Muscle of back (tissue), 11 donors: ENCODE results near the gene VTA1. TPM values are rescaled to one million over a fixed set of nuclear protein-coding genes. Genes with fewer than 3 reads are reported as not detected.
"Not testable (repeated sequence)": the region's sequence is repeated elsewhere in the genome, so short reads cannot be mapped to it uniquely, and the experiment has no call there.

Experiments
- DNase-seq, 3 donors: peaks; one replicate each; pipeline versions ENCODE4 v3.0.0 to v3.0.0-alpha.2; 2013
- polyA plus RNA-seq, 10 donors: library from polyadenylated mRNA; unstranded; fragments of 120-200 nt; gene quantifications; one replicate each; pipeline ENCODE4 v1.2.1, GENCODE V29; 2013; ENCODE audit not compliant: insufficient read length in 10 of 10

VTA1 gene
- polyA plus RNA-seq, 10 donors: 52.0 to 70.2 (median 58.8) TPM

- no peak for DNase-seq
Observed at GRCh38 chr6:142223938-142224337, 76.9 kb downstream of the VTA1 start.

GRCh38 chr6:142225115-142225514 lies 78.1 kb downstream of the VTA1 start:
- DNase-seq: no peak

- DNase-seq: no peak
Observed at GRCh38 chr6:142225552-142225951, 78.5 kb downstream of the VTA1 start.

DNA sequence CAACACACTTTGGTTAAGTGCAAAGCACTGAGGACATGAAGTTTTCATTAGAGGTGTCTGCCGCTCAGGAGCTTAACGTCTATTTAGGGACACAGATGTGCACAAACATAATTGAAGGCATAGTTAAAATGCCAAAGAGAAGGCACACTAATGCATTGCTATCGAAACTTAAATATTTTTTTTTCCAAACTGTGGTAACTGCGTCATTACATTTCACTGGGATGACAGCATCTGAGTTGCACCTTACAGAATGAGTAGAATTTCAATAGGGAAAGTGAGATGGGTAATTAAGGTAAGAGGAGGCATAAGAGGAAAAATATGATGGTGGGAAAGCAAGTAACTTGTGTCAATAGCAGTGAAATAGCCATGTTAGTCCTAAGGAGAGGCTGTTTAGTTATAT lies 79.7 kb downstream of the VTA1 start:
- no peak for DNase-seq

- not testable (repeated sequence) for DNase-seq
Observed at GRCh38 chr6:142229518-142230270, 82.6 kb downstream of the VTA1 start.

GRCh38 chr6:142232206-142233044 lies 85.4 kb downstream of the VTA1 start:
- DNase-seq: not testable (repeated sequence)

GRCh38 chr6:142233945-142234682 lies 87.1 kb downstream of the VTA1 start:
- DNase-seq: no peak

- peak in 2 of 3 donors; percentile 39 to 66 for DNase-seq
Observed at GRCh38 chr6:142235272-142235671, 88.2 kb downstream of the VTA1 start.

DNA sequence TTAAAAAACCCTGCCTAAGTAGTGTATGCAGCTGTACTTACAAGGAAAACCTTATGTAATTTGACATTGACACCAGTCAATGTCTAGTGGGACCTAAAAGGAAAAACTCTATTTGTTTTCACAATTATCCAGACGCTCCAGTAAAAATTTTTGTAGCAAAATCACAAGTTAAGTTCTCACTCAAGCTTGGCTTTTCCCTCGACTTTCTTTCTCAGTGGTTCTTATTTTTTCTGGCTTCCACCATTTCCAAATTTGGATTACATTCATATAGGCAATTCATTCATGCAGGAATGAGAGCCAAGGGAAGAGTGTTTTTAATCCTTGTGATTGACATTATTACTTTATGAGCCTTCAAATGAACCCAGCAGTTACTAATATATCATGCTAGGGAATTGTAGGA lies 88.7 kb downstream of the VTA1 start:
- DNase-seq: peak; percentile 61 to 81 (median 63)

DNA sequence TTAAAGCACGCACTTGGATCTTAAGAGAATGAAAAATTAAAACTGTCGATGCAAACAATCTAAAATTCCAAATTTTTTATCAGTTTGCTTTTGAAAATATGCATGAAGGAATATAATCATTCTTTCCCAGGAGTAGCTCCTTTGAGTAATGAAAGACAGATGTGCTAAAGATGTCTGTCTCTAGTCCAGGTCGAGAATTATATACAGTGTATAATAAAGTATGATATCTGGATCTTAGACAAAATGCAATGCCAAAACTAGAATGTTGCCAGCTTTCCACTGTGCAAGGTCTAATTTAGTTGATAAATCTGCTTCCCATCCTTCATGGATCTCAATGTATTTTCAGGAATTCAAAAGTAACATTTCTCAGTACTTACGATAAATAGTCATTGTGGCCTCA lies 89.6 kb downstream of the VTA1 start:
- peak; percentile 75 to 91 (median 86) for DNase-seq

DNA sequence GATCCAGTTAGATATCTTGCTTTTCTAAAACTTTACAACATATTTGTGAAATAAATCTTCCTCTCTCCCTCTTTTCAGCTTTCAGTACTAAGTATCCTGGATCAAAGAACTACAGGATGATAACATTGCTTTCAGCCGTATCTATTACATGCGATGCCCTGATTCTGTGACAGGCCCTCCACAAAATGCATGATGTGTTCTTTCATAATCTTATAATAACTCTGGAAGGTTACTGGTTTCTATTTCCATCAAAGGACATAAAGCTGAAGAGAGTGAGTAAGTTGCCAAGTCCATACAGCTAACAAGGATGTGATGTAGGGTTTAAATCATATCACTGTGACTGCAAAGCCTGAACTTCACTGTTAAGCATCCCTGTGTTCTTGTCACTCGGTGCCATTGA lies 91.8 kb downstream of the VTA1 start:
- no peak for DNase-seq

GRCh38 chr6:142240179-142240578 lies 93.1 kb downstream of the VTA1 start:
- no peak for DNase-seq

- peak in 1 of 3 donors; percentile 31 for DNase-seq
Observed at GRCh38 chr6:142241061-142241460, 94.0 kb downstream of the VTA1 start.

DNA sequence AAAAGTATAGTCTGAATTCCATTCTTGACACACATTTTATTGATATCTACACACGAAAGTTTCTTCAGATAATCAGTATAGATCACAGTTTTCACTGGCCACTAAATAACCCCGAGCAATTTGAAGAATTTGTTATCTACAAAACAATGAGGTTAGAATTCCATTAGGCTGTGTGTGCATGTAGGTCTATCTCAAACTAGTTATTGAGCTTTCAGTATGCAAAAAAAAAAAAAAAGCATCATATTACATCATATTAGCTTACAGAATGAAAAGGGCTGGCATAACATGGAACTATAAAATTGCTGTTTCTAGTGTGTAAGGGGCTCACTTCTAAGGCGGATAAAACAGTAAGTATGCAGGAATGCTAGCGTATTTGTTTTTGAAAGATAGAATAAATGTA lies 95.2 kb downstream of the VTA1 start:
- DNase-seq: no peak

GRCh38 chr6:142246960-142247359 lies 99.9 kb downstream of the VTA1 start:
- DNase-seq: no peak

DNA sequence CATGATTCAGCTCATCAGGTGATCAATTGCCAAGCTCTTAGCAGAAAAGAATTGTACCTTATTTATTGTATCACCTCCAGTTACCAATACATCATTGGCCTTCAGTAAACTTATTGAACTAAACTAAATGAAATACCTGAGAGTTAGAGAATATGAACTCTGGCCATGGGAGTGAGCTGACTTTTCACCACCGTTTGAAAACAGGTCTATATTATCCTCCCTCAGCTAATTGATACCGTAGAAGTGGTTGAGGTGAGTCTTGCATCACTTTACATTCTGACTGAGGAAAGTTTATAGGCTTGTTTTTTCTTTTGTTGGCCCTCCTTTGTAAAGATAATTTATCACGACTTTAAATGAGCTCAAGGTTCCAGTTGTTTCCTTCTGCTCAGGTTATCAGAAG lies 102.2 kb downstream of the VTA1 start:
- no peak for DNase-seq

DNA sequence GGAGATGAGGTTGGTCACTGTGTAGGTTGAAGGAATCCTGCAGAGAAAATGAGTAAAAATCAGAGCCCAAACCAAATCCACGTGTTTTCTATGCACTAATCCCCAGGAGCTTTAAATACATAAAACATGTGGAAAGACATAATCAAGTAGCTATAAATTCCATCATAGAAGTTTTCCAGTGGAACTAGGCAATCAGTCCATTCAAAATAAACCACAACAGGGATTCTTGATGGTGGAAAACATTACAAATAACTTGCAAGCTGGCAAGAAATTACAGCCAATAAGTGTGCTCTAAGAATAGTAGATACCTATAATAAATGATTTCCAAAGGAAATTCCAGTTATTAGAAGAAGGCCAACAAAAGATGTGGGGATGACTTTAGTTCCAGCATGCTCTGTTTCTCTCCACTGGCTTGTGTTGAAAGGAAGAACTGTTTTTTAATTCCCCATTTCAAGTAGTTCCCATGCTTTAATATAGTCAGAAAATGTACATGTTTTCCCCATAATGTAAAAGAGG lies 104.9 kb downstream of the VTA1 start:
- peak; percentile 41 to 63 (median 49) for DNase-seq

- no peak for DNase-seq
Observed at GRCh38 chr6:142254513-142254912, 107.5 kb downstream of the VTA1 start.

- DNase-seq: no peak
Observed at GRCh38 chr6:142255785-142256184, 108.7 kb downstream of the VTA1 start.

DNA sequence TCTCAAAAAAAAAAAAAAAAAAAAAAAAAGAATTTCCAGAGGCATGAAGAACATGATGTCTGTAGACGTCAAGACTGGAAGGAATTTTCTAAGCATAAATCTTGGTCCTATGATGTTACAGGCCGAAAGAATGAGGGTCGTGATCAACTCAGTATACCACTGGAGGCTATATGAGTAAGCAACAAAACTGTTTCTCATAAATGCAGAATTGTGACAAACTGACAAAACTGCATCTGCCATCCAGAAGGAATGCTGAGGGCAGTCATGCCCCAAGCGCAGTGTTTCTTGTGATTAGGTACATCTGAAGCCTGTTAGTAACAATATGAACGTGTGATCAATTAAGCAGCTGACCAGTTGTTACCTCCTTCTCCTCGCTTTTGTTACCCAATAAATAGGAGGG lies 111.2 kb downstream of the VTA1 start:
- DNase-seq: no peak

GRCh38 chr6:142258757-142259156 lies 111.7 kb downstream of the VTA1 start:
- no peak for DNase-seq

GRCh38 chr6:142260748-142261147 lies 113.7 kb downstream of the VTA1 start:
- no peak for DNase-seq
